ENCODE results near the gene TAP2.

Gene TAP2

DNA sequence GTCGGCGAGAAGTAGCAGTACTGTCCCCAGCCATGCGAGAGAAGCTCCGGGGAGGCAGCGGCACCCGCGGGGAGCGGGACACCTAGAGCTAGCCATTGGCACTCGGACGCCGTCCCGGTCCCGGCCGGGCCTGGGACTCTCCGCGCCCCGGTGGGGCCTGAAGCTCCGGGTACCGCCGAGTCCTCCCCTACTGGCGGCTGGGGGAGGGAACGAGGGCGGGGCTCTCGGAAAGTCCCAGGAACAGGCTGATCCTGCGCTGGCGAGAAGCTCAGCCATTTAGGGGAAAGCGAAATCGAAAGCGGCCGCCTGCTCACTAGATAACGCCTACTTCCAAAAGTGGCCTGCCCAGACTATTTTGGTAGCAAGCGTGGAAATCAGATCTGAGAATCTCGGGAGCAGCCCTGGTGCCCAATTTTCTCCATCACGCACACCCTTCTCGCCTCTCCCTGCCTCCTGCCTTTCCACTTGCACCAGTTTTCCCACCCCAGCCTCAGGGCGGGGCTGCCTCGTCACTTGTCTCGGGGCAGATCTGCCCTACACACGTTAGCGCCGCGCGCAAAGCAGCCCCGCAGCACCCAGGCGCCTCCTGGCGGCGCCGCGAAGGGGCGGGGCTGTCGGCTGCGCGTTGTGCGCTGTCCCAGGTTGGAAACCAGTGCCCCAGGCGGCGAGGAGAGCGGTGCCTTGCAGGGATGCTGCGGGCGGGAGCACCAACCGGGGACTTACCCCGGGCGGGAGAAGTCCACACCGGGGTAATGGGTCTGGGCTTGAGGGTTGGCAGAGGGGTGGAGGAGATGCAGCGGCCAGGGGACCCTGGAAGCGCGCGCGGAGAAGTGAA, 15.2 kb upstream of the TAP2 start, which contains the start of the genes PSMB9 and TAP1:
Gene PSMB9, plus strand, starts transcription at position 652 of the 835 bp plus-strand sequence. Its CDS starts 38 bp downstream, at position 690.
Gene TAP1, minus strand, starts transcription at position 164 of the 835 bp plus-strand sequence. Its CDS starts 68 bp downstream, at position 96.
- peak; percentile 92 for DNase-seq

DNA sequence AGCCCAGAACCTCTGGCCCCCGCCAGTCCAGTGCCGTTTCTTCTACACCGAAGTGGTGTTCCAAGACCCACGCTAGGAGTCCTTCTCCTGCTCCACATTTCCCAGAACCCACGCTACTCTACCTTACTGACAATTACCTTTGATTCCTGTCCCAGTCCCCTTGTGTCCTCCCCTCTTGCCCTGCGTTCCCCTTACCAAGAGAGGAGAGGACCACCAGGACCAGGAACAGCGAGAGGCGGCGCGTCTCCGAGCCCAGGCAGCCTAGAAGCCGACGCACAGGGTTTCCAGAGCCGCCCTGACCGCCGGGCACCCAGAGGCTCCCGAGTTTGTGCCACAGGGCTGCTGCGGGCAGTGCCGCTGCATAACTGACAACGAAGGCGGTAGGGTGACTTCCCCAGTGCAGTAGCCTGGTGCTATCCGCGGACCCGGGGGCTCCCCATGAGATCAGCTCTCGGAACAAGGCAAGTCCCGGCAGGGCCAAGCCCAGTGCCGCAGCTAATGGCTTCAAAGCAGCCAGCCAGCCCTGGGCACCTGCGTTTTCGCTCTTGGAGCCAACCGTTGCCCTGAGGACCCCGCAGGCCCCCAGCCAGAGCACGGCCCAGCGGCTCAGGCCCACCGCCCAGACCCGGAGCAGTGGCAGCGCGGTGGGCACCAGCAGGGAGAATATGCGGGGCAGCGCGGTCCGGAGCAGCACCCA, 14.5 kb upstream of the TAP2 start:
- DNase-seq: peak; percentile 37

DNA sequence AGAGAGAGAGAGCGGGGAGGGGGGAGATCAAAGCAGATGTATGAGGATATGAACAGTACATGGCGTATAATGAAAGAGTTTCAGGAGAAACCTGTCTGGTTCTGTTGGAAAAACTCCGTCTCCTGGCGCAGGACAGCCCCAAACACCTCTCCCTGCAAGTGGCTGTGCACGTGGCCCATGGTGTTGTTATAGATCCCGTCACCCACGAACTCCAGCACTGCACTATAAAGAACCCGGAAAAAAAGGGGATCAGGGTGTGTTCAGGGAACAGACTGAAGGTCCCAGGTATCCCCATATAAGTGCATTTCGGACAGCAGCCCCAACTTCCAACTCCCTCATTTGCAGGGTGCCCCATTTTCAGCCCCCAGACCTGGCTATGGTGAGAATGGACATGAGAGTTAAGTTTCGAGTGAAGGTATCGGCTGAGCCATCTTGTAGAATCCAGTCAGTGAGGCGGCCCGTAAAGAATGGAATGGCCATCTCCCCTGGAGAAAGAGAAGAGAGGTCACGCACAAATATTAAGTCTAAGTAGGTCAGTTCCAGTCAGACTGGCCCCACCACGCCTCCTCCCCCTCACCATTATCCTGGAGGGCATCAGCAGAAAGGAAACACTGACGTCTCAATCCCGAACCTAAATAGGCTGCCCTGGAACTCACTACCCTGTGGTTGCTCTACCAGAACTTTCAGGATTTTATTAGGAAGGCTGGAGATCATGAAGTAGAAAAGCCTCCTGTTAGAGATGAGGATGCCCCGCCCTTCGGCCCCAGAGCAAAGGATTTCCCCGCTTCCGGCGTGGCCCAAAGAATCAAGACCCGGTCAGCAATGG, 13.7 kb upstream of the TAP2 start:
- DNase-seq: no peak

DNA sequence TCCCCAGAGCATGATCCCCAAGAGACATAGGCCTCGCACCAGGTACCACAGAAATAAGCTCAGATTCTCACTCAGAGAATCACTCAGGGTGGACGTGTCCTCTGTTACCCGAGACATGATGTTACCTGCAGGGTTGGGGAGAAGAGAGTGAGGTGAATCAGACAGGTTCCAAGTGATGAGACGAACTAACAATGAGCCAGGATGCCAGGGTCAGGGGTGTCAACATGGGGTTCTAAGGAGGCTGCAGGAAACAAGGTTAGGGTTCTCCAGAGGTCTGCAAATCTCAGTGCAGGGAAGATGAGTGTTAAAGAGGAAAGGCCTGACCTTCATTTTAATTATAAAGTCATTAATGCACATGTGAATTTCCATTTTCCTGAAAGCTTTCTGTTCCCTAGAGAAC, 12.5 kb upstream of the TAP2 start:
- no peak for DNase-seq

DNA sequence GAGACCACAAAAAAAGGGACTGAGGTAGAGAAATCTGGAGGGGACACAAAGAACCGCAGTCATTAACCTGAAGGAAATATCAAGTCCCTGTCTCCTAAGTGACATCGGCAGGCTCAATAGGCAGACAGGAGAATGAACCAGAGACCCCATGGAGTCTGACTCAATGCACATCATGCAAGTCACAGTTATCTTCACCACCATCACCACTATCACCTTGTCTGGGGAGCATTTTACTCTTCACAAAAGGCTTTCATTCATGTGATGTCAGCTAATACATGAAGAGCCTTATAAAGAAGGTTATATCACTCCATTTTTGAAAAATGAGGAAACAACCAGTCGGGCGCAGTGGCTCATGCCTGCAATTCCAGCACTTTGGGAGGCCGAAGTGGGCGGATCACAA, 10.6 kb upstream of the TAP2 start:
- DNase-seq: no peak

DNA sequence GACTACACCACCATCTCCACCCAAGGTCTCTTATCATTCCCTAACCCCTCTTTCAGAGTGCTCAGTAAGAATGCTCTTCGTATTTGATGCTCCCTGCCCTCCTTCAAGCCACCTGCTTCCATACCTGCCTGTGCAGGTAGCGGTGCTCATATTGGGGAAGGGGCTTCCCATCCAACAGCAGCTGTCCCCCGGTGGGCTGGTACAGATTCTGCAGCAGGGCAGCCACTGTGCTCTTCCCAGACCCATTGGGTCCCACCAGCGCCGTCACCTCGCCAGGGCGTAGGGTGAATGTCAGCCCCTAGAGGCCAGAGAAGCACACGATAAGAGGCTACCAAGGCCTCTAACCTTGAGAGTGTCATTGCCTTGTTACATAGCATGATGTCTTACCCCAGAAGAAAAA, 9.3 kb upstream of the TAP2 start:
- DNase-seq: no peak

DNA sequence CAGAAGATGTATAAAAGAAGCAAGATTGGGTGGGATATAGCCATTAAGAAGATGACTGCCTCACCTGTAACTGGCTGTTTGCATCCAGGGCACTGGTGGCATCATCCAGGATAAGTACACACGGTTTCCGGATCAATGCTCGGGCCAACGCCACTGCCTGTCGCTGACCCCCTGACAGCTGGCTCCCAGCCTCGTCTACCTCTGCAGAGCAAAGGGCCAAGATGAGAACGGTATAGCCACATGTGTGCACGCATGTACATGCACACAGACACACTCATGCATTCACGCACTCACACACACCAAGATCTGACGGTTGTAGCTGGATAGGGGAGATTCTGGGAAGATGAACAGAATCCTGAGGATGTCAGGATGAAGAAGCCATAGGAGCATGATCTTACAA, 8.5 kb upstream of the TAP2 start:
- no peak for DNase-seq

DNA sequence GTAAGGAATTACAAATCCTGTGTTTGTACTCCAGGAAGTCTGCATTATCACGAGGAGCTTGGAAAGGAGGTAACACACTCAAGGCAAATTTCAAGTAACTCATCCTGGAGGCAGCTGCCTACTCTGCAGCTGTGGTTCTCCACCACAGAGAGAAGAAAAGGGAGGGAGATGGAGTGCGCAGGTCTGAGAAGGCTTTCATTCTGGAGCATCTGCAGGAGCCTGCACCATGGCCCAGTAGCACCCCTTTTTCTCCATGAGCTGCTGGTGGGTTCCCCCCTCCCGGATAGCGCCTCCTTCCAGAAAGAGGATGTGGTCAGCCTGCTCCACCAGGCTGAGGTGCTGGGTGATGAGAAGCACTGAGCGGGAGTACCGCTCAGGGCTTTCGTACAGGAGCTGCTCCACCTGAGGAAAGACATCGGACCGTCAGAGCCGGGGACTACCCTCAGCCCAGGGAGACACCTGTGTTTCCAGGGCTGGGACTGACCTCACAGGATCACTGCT, 6.9 kb upstream of the TAP2 start:
- no peak for DNase-seq

DNA sequence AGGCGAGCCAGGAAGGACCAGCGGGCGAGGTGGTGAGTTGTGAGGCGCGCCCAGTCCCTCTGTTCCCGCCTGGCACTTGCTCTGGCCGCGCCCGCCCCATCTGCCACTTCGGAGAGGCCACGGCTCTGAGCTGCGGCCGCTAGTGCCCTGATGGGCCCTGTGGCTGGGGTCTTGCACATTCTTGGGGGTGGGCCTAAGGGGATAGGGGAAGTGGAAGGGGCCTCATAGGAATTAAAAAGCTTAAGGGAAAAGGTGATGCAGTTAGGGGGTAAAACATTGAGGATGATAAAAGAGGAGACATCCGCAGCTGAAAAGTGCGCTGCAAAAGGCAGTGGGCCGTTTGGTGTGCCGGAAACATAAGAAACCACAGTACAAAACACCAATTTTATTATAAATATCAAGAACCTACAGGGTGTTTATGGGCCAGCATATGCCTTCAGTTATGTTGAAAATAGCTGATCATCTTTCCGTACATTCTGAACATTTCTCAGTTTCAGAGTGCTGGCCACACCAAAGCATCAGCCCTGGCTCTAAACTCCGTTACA, 6.4 kb upstream of the TAP2 start:
- no peak for DNase-seq

DNA sequence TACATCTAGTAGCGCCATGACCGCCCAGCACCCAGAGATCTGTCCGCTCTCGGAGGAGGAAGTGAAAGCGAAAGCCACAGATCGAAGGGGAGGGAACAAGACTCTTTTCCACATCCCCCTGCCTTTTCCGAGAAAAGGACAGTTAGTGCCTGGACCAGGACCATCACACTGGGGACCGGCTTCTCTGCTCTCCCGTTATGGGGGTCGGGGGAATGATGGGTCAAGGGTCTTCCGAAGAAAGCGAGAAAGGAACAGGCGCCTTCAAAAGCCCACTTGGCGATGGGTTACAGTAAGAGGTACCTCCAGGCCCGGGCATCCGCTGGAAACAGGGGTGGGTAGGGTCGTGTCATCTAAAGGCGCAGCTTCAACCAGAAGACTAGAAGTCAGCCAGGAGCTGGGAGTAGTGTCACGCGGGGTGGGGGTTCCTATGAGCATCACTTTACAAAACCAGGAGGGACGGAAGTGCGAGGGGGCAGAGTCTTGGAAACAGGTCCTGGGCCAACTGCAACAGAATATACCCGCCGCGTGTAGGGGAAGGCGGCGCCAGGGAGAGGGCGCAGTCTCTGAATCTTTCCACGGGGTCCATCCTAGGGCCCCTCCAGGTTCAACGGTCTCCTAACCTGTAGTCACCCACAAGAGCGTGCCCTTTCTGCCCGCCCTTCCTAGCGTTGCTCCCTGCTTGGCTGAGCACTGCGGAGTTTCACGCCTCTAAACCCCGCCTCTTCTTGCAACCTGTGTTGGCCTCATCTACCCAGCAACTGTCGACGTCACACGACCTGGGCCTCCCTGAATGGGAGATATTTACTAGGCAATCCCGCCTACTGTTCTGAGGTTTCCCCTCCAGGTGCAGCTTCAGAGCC, 5.7 kb upstream of the TAP2 start, which contains the start of gene PSMB8:
Gene PSMB8, minus strand, starts transcription at position 69 of the 860 bp plus-strand sequence. Its CDS starts 51 bp downstream, at position 18.
- DNase-seq: peak; percentile 95

DNA sequence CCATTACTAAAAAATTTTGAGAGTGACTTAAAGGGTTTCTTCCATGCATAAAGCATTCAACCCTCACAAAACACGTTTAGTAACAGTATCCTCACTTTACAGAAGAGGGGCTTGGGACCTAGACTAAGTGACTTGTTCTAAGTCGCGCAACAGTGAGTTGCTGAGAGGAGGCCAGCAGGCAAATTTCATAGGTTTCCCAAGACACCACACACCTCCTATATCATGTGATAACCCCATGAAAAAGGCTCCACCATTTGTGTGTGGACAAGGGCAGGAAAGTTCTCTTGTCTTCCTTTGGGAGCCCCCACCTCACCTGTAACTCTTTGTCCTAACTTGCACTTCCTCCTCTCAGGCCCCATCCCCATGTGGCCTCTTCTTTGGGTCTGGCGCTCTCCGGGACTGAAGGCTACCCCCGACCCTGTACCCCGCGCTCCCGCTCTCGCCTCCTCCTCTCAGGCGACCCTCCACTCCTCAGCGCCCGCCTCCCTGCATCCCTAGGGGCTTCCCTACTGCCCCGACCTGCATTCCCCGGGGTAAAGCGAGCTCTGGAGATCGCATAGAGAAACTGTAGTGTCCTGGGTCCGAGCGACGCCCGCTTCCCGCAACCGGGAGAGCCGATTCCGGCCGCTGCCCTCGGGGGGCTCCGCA, 4.9 kb upstream of the TAP2 start:
- DNase-seq: no peak

DNA sequence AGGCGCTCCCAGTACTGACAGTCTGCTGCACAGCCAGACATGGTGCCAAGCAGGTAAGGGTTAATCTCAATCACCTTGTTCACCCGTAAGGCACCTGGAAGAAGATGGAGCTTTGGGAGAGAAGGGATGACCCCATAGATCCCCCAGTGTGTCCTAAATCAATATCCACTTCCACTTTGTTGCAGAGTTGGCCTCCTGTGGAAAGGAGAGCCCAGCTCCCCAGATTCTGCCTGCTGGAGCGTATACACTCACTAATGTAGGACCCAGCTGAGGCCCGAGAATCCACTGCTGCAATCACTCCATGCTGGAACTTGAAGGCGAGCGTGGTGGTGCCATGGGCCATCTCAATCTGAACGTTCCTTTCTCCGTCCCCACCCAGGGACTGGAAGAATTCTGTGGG, 4.2 kb upstream of the TAP2 start:
- no peak for DNase-seq

DNA sequence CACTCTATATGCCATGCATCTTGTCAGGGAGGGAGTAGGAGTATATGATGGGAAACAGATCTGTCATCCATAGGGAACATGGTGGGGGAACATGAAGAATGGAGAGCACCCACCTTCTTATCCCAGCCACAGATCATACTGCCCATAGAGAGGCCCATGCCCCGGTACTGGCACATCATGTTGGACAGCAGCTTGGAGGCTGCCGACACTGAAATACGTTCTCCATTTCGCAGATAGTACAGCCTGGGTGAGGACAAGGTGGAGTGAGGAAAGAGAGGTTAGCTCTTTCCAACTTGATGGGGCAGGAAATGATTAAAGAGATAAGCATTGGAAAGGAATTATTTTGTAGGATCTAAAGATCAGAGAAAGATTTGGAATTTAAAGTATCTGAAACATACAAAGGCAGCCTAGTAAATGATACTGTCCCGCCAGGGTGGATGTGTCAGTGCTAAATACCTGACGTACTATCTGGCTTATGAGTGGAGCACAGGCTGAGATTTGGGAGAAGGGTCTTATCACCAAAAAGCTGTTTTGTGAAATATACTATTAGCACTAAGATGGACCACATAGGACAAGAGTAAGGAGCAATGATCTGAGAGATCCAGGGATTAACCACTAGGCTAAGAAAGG, 3.6 kb upstream of the TAP2 start:
- DNase-seq: no peak

DNA sequence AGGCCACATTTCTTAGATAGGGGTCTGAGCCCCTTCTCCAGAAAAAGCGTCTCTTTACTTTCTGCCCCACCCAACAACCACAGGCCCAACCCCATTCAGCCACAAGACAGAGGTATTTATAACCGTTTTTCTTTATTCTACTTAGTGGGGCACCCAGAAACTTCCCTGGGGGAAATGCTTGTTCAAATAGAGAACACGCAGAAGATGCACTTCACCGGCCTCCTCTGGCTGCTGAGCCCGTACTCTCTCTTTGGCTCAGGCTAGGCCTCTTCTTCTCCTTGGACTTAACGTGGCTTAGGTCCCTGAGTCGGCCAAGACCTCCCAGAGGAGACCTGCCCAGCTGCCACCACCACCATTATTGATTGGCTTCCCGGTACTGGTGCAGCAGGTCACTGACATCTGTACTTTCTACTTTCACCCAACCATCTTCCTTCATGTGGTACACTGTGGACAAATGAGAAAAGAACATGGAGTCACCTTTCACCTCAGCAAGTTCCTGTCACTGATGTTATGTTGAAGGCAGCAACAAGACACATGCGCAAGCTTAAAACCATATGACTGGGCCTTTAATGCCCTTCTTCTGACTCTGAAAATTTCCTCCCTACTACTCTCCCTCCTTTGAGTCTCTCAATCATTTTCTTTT, 2.2 kb upstream of the TAP2 start:
- DNase-seq: no peak

DNA sequence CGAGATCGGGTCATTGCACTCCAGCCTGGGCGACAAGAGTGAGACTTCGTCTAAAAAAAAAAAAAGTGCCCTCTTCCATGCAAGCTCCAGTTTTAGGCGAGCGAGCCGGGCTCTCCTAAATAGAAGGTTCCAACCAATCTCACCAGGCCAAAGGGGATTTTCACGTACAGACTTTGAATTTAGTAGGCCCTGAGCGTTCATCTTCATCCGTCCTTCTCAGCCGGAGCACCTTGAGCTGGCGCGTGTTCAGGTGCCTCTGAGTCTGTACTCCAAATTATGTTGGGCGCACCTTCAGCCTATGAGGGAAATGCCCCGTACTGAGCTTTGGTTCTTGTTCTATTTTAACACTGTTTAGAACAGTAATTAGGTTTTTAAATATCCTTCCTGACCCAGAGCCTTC, 817 bp upstream of the TAP2 start:
- DNase-seq: no peak

DNA sequence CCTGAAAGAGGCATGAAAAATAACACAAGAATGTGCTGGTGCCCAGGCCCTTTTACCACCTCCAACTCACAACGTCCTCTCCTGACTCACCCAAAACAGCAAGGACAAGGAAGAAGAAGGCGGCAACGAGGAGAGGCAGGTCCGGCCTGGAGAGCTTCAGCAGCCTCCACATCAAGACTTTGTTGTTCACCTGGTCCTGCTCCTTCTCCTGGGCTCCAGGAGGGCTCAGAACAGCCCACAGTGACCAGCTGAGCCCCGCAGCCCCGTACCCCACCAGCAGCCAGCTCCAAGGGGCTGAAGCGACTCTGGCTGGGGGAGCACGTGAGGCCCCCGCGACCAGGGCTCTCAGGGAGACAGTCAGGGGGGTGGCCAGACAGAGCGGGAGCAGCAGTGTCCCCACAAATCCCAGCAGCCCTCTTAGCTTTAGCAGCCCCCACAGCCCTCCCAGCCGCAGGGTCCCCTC, 857 bp downstream of the TAP2 start:
- no peak for DNase-seq

DNA sequence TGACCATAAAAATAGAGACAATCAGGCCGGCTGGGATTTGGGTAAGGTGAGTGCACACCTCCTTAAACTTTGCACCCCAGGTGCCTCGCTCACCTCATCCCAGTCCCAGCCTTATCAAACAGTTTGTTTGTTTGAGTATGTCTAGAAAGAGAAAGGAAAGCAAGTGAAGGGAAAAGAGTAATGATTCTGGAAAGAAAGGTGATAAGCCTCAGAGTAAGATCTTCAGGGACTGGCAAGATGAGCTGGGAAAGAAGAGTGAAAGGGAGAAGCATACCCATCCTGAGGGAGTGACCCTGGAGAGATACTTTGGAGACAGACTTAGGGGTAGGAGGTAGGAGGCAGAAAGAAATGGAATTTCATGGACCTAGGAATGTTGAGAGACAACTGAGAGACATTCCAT, 1.7 kb downstream of the TAP2 start:
- no peak for DNase-seq

DNA sequence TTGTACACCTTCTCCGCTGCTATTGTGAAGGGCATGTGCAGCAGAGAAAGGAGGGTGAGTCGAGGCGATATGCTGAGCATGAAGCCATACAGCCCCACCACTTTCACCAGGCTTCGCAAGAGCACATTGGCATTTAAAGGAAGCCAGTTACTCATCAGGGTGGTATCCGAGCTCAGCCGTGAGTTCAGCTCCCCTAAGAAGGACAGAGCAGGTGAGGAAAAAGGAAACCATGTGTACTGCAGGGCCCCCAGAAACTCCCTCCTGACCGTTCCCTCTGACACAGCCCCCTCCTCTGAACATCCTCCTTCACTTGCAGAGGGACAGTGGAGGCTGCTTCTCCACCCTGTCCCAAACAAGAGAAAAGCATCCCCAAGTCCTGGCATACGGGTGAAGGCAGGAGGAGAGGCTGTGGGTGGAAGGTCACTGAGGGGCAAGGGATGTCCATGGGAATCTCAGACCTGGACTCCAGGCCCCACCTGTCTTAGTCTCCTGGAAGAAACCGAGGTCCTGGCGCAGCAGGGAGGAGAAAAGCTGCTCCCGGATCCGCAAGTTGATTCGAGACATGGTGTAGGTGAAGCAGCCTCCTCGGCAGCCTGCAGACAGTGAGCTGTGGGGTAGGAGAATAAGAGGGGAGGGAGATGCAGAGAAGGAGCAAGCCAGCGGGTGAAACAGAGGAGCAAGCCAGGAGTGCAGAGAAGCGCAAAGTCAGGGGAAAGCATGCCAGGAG, 3.2 kb downstream of the TAP2 start:
- no peak for DNase-seq

DNA sequence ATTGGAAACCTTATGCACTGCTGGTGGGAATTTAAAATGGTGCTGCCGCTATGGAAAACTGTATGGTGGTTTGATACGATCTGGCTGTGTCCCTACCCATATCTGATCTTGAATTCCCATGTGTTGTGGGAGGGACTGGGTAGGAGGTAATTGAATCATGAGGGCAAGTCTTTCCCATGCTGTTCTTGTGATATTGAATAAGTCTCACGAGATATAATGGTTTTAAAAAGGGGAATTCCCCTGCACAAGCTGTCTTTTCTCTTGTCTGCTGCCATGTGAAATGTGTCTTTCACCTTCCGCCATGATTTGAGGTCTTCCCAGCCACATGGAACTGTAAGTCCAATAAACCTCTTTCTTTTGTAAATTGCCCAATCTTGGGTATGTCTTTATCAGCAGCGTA, 4.9 kb downstream of the TAP2 start:
- no peak for DNase-seq

Data from right hindlimb (tissue), 1 donor.